Measurements from ENCODE around the gene S100A14.

S100A14 gene

DNA sequence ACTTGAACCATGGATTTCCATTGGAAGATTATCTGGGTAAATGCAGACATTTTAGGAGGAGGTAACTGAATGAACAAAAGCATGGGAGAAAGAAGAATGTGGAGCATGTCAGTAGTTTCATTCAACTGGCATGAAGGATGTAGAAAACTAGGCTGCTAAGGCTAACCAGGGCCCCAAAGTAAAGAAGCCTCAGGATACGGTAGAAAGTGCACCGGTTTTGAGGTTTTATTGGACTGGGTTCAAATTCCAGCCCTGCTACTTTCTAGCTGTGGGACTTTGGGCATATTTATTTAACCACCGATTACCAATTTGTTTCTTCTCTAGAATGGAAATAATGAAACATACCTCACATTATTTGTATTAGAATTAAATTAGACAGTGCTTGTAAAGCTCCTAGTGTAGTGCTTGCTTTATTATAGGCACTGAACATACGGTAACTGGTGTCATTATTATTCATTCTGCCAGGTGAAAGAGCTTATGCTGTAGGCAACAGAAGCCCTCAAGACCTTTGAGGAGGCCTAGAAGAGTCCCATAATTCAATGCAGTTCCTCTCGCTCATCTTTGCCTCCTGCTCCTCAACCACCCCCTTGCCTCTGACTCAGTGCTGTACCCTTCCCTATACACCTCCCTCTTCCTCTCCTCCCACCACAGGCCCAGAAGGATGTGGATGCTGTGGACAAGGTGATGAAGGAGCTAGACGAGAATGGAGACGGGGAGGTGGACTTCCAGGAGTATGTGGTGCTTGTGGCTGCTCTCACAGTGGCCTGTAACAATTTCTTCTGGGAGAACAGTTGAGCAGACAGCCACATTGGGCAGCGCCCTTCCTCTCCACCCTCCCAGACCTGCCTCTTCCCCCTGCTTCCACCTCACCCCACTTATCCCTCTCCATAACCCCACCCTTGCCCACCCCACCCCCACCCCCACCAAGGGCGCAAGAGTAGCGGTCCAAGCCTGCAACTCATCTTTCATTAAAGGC is 15.2 kb upstream of the S100A14 start:
- DNase-seq (ENCODE audit: low read depth) = no peak
- H3K4me3 ChIP-seq (ENCODE audit: low read depth, low read length) = no peak overlapping the region
- no peak for TF ChIP-seq CTCF (IDR thresholded peaks at IDR 0.05; ENCODE audit: insufficient read depth, low read depth, low read length, missing control alignments)

- no peak for DNase-seq (ENCODE audit: low read depth)
- no peak for TF ChIP-seq CTCF (IDR thresholded peaks at IDR 0.05; ENCODE audit: insufficient read depth, low read depth, low read length, missing control alignments)
- no peak overlapping the region for H3K4me3 ChIP-seq (ENCODE audit: low read depth, low read length)
Observed at GRCh38 chr1:153630384-153630783, 14.3 kb upstream of the S100A14 start.

GRCh38 chr1:153629971-153630370 is 13.8 kb upstream of the S100A14 start:
- no peak overlapping the region for H3K4me3 ChIP-seq (ENCODE audit: low read depth, low read length)
- no peak for DNase-seq (ENCODE audit: low read depth)
- no peak for TF ChIP-seq CTCF (IDR thresholded peaks at IDR 0.05; ENCODE audit: insufficient read depth, low read depth, low read length, missing control alignments)

DNA sequence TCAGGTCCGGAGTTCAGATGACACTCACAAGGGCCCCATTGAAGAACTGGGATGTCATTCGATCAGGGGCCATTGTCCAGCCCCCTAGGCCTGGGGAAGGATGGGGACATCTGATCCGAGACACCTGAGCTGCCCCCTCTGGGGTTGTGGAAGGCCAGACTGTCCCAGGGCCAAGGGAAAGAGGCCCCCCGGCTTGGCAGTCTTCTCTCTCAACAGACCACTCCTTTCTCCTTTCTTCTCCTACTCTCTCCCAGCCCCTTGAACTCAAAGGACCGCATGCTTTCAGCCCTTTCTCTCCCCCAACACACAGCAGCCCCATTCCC is 13.2 kb upstream of the S100A14 start:
- no peak overlapping the region for H3K4me3 ChIP-seq (ENCODE audit: low read depth, low read length)
- no peak for TF ChIP-seq CTCF (IDR thresholded peaks at IDR 0.05; ENCODE audit: insufficient read depth, low read depth, low read length, missing control alignments)
- no peak for DNase-seq (ENCODE audit: low read depth)

DNA sequence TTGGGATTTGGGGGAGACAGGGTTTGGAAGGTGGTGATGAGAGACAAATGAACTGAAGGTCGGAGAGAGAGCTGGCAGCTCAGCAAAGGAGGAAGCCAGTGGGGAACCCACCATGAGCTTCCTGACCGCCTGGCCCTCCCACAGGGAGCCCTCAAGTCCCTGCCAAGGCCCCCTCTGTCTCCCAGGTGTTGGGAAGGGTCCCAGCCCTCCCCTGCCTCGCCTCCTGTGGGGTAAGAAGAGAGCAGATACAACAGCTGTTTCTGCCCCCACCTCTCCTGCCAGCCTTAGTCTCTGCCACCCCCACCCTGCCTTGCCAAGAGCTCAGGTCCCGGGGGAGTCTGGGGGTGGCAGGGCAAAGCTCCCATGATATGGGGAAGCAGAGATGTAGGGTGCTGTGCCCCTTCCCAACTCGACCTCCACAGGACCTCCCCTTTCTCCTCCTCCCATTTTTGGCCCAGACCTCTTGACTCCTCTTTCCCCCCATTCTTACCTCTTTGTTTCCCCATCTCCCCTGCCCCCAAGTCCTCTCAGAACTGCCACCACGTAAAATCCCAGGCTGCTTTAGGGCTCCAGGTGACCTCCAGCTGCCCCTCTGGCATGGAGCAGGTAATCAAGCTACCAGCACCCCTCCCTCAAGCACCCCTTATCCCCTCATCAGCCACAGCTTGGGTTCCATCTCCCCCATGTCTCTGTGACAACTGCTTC is 12.7 kb upstream of the S100A14 start:
- H3K4me3 ChIP-seq (ENCODE audit: low read depth, low read length) = no peak overlapping the region
- no peak for TF ChIP-seq CTCF (IDR thresholded peaks at IDR 0.05; ENCODE audit: insufficient read depth, low read depth, low read length, missing control alignments)
- no peak for DNase-seq (ENCODE audit: low read depth)

DNA sequence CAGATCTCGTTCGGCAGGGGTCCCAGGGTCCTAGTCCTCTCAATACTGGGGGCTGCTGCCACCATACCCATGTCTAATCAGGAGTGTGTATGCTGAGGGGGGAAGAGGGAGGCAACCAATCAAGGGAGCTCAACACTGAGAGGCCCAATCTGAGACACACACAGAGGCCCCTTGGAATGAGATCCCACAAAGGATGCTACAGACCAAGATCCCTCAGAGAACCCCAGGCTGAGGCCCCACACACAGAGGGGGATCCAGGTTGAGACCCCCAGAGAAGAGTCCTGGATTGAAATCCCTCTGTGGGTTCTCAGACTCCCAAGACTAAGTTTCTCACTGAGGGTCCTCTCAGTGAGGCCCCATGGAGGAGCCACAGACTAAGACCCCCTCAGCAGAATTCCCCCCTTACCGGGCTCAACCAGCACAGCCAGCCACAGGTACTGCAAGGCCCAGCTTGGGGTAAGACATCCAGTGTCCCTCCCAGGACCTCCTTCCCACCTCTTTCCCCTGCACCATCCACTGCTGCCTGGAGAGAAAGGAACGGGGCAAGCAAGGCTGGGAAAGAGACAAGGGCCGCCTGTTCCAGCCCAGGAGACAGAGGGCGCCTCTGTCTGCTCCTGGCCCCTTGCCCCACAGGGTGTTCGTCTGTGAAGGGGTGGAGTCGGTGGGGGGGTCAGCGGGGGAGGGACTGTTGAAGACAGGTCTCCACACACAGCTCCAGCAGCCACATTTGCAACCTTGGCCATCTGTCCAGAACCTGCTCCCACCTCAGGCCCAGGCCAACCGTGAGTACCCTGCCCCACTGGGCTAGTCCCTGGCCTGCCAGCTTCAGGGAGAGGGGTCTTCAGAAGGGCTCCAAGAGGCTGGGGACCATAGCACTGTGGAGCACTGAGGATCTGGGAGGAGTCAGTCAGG is 11.8 kb upstream of the S100A14 start, which contains the start of gene S100A1:
Gene S100A1, plus strand, starts transcription at position 720 of the 912 bp plus-strand sequence. CDS start 2,088 bp downstream, outside the sequence.
- no peak for TF ChIP-seq CTCF (IDR thresholded peaks at IDR 0.05; ENCODE audit: insufficient read depth, low read depth, low read length, missing control alignments)
- no peak within 1 kb of the TSS for H3K4me3 ChIP-seq (ENCODE audit: low read depth, low read length)

More for the DNA sequence above, 11.8 kb upstream of the S100A14 start, which contains the start of gene S100A1:
- no peak for DNase-seq (ENCODE audit: low read depth)

All from GM12865 (cell line).